Liver (tissue), 3 donors: ENCODE data around the gene LMNTD2.

Experiments used
- CTCF ChIP-seq: fragments of 150-350 bp; IDR thresholded peaks from 2 replicates; pipeline ENCODE4 v1.5.1; 2017; ENCODE audit warnings: improper control_type of control experiment, low read depth, low read length; ENCODE audit not compliant: missing input control
- EGR1 ChIP-seq, 2 donors: IDR thresholded peaks; 2 replicates each; pipeline ENCODE4 v1.6.1; 2016 to 2018; ENCODE audit warnings: antibody characterized with exemption in 2 of 2, low read depth in 2 of 2
- GABPA ChIP-seq, 2 donors: IDR thresholded peaks in 1 of 2; conservative IDR thresholded peaks in 1 of 2; 2 replicates each; pipeline ENCODE4 v1.6.1; 2016; ENCODE audit warnings: antibody characterized with exemption in 2 of 2, mild to moderate bottlenecking in 1 of 2, moderate library complexity in 1 of 2
- RAD21 ChIP-seq, 2 donors: IDR thresholded peaks; 2 replicates each; pipeline ENCODE4 v1.6.1; 2016; ENCODE audit warnings: antibody characterized with exemption in 2 of 2, mild to moderate bottlenecking in 2 of 2
- REST ChIP-seq: IDR thresholded peaks from 2 replicates; pipeline ENCODE4 v1.6.1; 2016; ENCODE audit warnings: antibody characterized with exemption, mild to moderate bottlenecking
- SP1 ChIP-seq: IDR thresholded peaks from 2 replicates; pipeline ENCODE4 v1.6.1; 2018; ENCODE audit warnings: antibody characterized with exemption, mild to moderate bottlenecking
- TAF1 ChIP-seq: conservative IDR thresholded peaks from 2 replicates; pipeline ENCODE4 v1.6.1; 2016; ENCODE audit warnings: antibody characterized with exemption, mild to moderate bottlenecking
- YY1 ChIP-seq: IDR thresholded peaks from 2 replicates; pipeline ENCODE4 v1.6.1; 2016; ENCODE audit warnings: antibody characterized with exemption, mild to moderate bottlenecking
- TF ChIP-seq, protein P1 (sequence below): IDR thresholded peaks from 2 replicates; pipeline ENCODE4 v1.6.1; 2016; ENCODE audit warnings: antibody characterized with exemption
- TF ChIP-seq, protein P2 (sequence below): IDR thresholded peaks from 2 replicates; pipeline ENCODE4 v1.6.1; 2016; ENCODE audit warnings: antibody characterized with exemption
- TF ChIP-seq, protein P3 (sequence below): IDR thresholded peaks from 2 replicates; pipeline ENCODE4 v1.6.1; 2016; ENCODE audit warnings: antibody characterized with exemption
- donor health status: healthy.
- donor health status: healthy.

DNA sequence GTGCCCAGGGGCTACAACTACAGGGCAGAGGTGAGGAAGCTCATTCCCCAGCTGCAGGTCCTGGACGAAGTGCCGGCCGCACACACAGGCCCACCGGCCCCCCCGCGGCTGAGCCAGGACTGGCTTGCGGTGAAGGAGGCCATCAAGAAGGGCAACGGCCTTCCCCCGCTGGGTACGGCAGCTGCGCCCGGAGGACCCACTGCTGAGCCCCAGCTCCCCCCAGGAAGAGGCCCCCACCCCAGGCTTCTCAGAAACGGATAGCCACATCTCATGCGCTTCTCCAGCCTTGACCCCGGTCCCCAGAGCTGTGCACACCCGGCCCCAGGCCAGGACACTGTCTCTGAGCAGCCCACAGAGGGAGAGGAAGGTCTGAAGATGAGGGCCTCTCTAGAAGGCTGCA is 9.4 kb downstream of the LMNTD2 start:
- TF ChIP-seq TAF1 (no peak), CTCF (no peak), REST (no peak), RAD21 (IDR thresholded peaks at IDR 0.05) (no peak), SP1 (no peak), EGR1 (IDR thresholded peaks at IDR 0.05; ENCODE audit: low read depth in 2 of 2) (no peak), GABPA (IDR thresholded peaks at IDR 0.05 in 1 of 2, conservative IDR thresholded peaks at IDR 0.05 in 1 of 2) (no peak), YY1 (no peak)
- TF ChIP-seq, protein P1, sequence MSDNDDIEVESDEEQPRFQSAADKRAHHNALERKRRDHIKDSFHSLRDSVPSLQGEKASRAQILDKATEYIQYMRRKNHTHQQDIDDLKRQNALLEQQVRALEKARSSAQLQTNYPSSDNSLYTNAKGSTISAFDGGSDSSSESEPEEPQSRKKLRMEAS: no peak
- TF ChIP-seq, protein P2, sequence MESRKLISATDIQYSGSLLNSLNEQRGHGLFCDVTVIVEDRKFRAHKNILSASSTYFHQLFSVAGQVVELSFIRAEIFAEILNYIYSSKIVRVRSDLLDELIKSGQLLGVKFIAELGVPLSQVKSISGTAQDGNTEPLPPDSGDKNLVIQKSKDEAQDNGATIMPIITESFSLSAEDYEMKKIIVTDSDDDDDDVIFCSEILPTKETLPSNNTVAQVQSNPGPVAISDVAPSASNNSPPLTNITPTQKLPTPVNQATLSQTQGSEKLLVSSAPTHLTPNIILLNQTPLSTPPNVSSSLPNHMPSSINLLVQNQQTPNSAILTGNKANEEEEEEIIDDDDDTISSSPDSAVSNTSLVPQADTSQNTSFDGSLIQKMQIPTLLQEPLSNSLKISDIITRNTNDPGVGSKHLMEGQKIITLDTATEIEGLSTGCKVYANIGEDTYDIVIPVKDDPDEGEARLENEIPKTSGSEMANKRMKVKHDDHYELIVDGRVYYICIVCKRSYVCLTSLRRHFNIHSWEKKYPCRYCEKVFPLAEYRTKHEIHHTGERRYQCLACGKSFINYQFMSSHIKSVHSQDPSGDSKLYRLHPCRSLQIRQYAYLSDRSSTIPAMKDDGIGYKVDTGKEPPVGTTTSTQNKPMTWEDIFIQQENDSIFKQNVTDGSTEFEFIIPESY: no peak
- TF ChIP-seq, protein P3, sequence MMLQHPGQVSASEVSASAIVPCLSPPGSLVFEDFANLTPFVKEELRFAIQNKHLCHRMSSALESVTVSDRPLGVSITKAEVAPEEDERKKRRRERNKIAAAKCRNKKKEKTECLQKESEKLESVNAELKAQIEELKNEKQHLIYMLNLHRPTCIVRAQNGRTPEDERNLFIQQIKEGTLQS: no peak
